K562 (cell line): ENCODE results near the gene CDKN2AIPNL. TPM values are rescaled to one million over a fixed set of nuclear protein-coding genes. Genes with fewer than 3 reads are reported as not detected.

Experiments used
- ATAC-seq: fragments of 200-7000 bp; cut with Tn5 transposase; 3 replicates; pipeline ENCODE4 v1.9.1; 2020; ENCODE audit warnings: moderate library complexity
- Bru-seq: library from RNA; stranded (reverse); fragments of 400-500 nt; gene quantifications from one replicate; lab custom pipeline; 2021; lab: Mats Ljungman, UMichigan
- BruChase-seq, 2 experiments: library from RNA; stranded (reverse); fragments of 400-500 nt; gene quantifications; one replicate each; lab custom pipeline; 2021; lab: Mats Ljungman, UMichigan
- BruUV-seq: library from RNA; stranded (reverse); fragments of 400-500 nt; replicated peaks from 2 replicates; lab custom pipeline; 2021; lab: Mats Ljungman, UMichigan
- CTCF ChIA-PET: fragments of 300-600 bp; formaldehyde crosslinking; extraction: SDS; loops from one replicate; lab custom pipeline; 2021; ENCODE audit warnings: low intra/inter-chr PET ratio; lab: Yijun Ruan, JAX
- POLR2A ChIA-PET: fragments of 300-600, 350-650 bp; sonication (Branson Sonifier 250); formaldehyde crosslinking; extraction: SDS; loops from one replicate; lab custom pipeline; 2021; ENCODE audit warnings: antibody characterized with exemption, inconsistent platforms; lab: Yijun Ruan, JAX
- DNase-seq, 4 experiments: peaks; one replicate each; pipeline versions ENCODE4 v3.0.0 to v3.0.0-alpha.2; 2011 to 2018; ENCODE audit warnings: low spot score in 3 of 4, mixed read lengths in 3 of 4; ENCODE audit errors: extremely low read depth in 1 of 4
- FAIRE-seq: peaks from 2 replicates; lab custom pipeline; 2011; peaks lifted over from hg19 to GRCh38; lab: Jason Lieb, UNC
- H2AFZ ChIP-seq: 2 replicates; pipeline ENCODE4 v1.6.0; 2011; ENCODE audit warnings: low read depth, low read length, control low read depth, inconsistent platforms
- H3K27ac ChIP-seq: fragments of 200-600 bp; 3 replicates; pipeline ENCODE4 v1.8.0; 2011; ENCODE audit warnings: low read depth, mild to moderate bottlenecking, control low read depth, inconsistent platforms, low read length, moderate library complexity, mixed read lengths; ENCODE audit errors: extremely low read depth
- H3K27me3 ChIP-seq, 2 experiments: fragments of 300-600 bp in 1 of 2; 2 replicates in 1 of 2; 3 replicates in 1 of 2; pipeline versions ENCODE4 v1.6.0 to v1.8.0; 2011; ENCODE audit warnings: inconsistent platforms in 2 of 2, low read length in 2 of 2, mild to moderate bottlenecking in 1 of 2, mixed read lengths in 1 of 2, moderate library complexity in 1 of 2; ENCODE audit not compliant: control insufficient read depth in 2 of 2, insufficient read depth in 2 of 2
- H3K36me3 ChIP-seq: fragments of 300-600 bp; 3 replicates; pipeline ENCODE4 v1.8.0; 2011; ENCODE audit warnings: mild to moderate bottlenecking, low read length, inconsistent platforms; ENCODE audit not compliant: control insufficient read depth, insufficient read depth
- H3K4me1 ChIP-seq, 2 experiments: fragments of 200-600 bp in 1 of 2; replicated peaks in 1 of 2; 2 replicates in 1 of 2; 3 replicates in 1 of 2; pipeline versions ENCODE4 v1.5.1 to v1.8.0; 2011; ENCODE audit warnings: inconsistent platforms in 2 of 2, low read length in 2 of 2, mild to moderate bottlenecking in 1 of 2, mixed read lengths in 1 of 2, moderate library complexity in 1 of 2; ENCODE audit not compliant: control insufficient read depth in 2 of 2, insufficient read depth in 2 of 2
- H3K4me2 ChIP-seq: 2 replicates; pipeline ENCODE4 v1.6.1; 2011; ENCODE audit warnings: low read length, control low read depth, inconsistent platforms, mixed read lengths; ENCODE audit not compliant: insufficient read depth
- H3K4me3 ChIP-seq: fragments of 200-600 bp; sonication (generic), shearing (Covaris generic); 2 replicates; pipeline ENCODE4 v1.5.1; 2016; ENCODE audit warnings: control low read depth, inconsistent platforms
- H3K79me2 ChIP-seq: fragments of 200-600 bp; 3 replicates; pipeline ENCODE4 v1.8.0; 2011; ENCODE audit warnings: low read length, inconsistent platforms; ENCODE audit not compliant: control insufficient read depth, insufficient read depth
- H3K9ac ChIP-seq, 2 experiments: 2 replicates each; pipeline versions ENCODE4 v1.6.0 to v1.6.1; 2011; ENCODE audit warnings: low read depth in 2 of 2, low read length in 2 of 2, control low read depth in 1 of 2, inconsistent platforms in 1 of 2, mild to moderate bottlenecking in 1 of 2, mixed read lengths in 1 of 2; ENCODE audit not compliant: insufficient read depth in 1 of 2
- H3K9me1 ChIP-seq: one replicate; pipeline ENCODE4 v1.6.0; 2011; ENCODE audit warnings: inconsistent platforms, mild to moderate bottlenecking, low read length, moderate library complexity; ENCODE audit not compliant: control insufficient read depth, insufficient read depth
- H3K9me3 ChIP-seq: replicated peaks from 2 replicates; pipeline ENCODE4 v1.5.1; 2011; ENCODE audit warnings: low read depth, low read length, inconsistent platforms; ENCODE audit not compliant: control insufficient read depth, insufficient read depth
- H4K20me1 ChIP-seq: replicated peaks from 2 replicates; pipeline ENCODE4 v1.6.1; 2011; ENCODE audit warnings: low read length, inconsistent platforms, mixed read lengths; ENCODE audit not compliant: control insufficient read depth, insufficient read depth
- DDX20 ChIP-seq: fragments of 450-650 bp; IDR thresholded peaks from 2 replicates; pipeline ENCODE4 v1.6.1; 2016; ENCODE audit warnings: missing genetic modification characterization, low read depth, mild to moderate bottlenecking, missing compliant biosample characterization, moderate library complexity
- EGR1 ChIP-seq: fragments of 450-650 bp; conservative IDR thresholded peaks from 2 replicates; pipeline ENCODE4 v1.6.1; 2017; ENCODE audit warnings: mild to moderate bottlenecking
- JUNB ChIP-seq: fragments of 450-650 bp; formaldehyde crosslinking; conservative IDR thresholded peaks from 2 replicates; pipeline ENCODE4 v1.4.0; 2020; ENCODE audit warnings: mild to moderate bottlenecking
- RBBP5 ChIP-seq: fragments of 200-600 bp; sonication (generic); IDR thresholded peaks from 2 replicates; pipeline ENCODE4 v1.6.1; 2012; ENCODE audit warnings: borderline replicate concordance, mild to moderate bottlenecking, low read length, control low read depth, inconsistent platforms; ENCODE audit not compliant: insufficient read depth, poor library complexity, severe bottlenecking
- ZNF316 ChIP-seq: fragments of 450-650 bp; IDR thresholded peaks from 2 replicates; pipeline ENCODE4 v1.6.1; 2016
- ZNF644 ChIP-seq: fragments of 200-800 bp; sonication (Bioruptor generic); IDR thresholded peaks from 2 replicates; pipeline ENCODE4 v1.6.1; 2016; ENCODE audit warnings: low read depth, missing genetic modification characterization, missing compliant biosample characterization
- WGBS: fragments of 100-300 bp; shearing (Covaris generic); methylation state at CpG from one replicate; pipeline ENCODE4 v1.1.6; 2016; ENCODE audit warnings: low coverage, mixed read lengths; ENCODE audit not compliant: insufficient coverage; ENCODE audit errors: missing lambda C conversion rate; 5-methylcytosine and 5-hydroxymethylcytosine counted together
- in situ Hi-C: fragments of 300-500 bp; cut with MboI; formaldehyde crosslinking; loops from 4 replicates; pipeline ENCODE4 v1.15.0; 2018; ENCODE audit warnings: inconsistent platforms, mixed read lengths
- intact Hi-C: fragments of 100-400 bp; cut with micrococcal nuclease; formaldehyde crosslinking; loops from 2 replicates; pipeline ENCODE4 v1.14.2; 2022
- long read RNA-seq, 3 experiments: library from polyadenylated mRNA in 2 of 3; library from RNA in 1 of 3; unstranded in 2 of 3; stranded (forward) in 1 of 3; transcript quantifications; one replicate each; pipeline ENCODE4 v2.0.0, GENCODE V29; 2019 to 2022
- polyA minus RNA-seq, 3 experiments: library from RNA; depleted of rRNA, polyadenylated mRNA; stranded (reverse); fragments of >200 nt; gene quantifications; 2 replicates each; pipeline ENCODE4 v1.2.3, GENCODE V29; 2011
- polyA plus RNA-seq, 8 experiments: library from polyadenylated mRNA; depleted of rRNA in 4 of 8; stranded (reverse) in 5 of 8; unstranded in 3 of 8; fragments of >200 nt; fragmentation: Nextera tagmentation in 2 of 8; fragmentation: Illumina TruSeq in 1 of 8; extraction: Ambion mirVana in 2 of 8; extraction: Trizol in 1 of 8; gene quantifications; 2 replicates each; pipeline versions ENCODE4 v1.2.1 to v1.2.3, GENCODE V29; 2011 to 2014; ENCODE audit warnings: inconsistent platforms in 1 of 8, missing spikeins in 1 of 8
- total RNA-seq, 7 experiments: library from RNA; depleted of rRNA in 6 of 7; stranded (reverse); fragments of >200 nt in 6 of 7; fragmentation: Illumina TruSeq in 2 of 7; extraction: Trizol in 2 of 7; gene quantifications; 2 replicates each; pipeline versions ENCODE4 v1.2.1 to v1.2.3, GENCODE V29; 2011 to 2021; ENCODE audit warnings: low replicate concordance in 1 of 7

The CDKN2AIPNL gene, protein sequence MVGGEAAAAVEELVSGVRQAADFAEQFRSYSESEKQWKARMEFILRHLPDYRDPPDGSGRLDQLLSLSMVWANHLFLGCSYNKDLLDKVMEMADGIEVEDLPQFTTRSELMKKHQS
- total RNA-seq (2011; cell fraction: chromatin; rRNA removed; ENCODE audit: low replicate concordance) = 12.4 and 12.8 TPM in 2 replicates
- 12.2 and 14.0 TPM in 2 replicates for total RNA-seq (2011; cell fraction: nucleolus; rRNA removed)
- 21.9 and 23.2 TPM in 2 replicates for total RNA-seq (2011; cell fraction: nucleoplasm; rRNA removed)
- total RNA-seq (2014; rRNA removed) (46.4 and 90.0 TPM in 2 replicates), total RNA-seq (2014; rRNA removed; fragmentation: Illumina TruSeq; extraction: Trizol) (40.7 and 45.5 TPM in 2 replicates), total RNA-seq (2015; rRNA removed; fragmentation: Illumina TruSeq; extraction: Trizol) (41.8 and 43.1 TPM in 2 replicates), total RNA-seq (2021) (40.0 and 42.1 TPM in 2 replicates), polyA plus RNA-seq (2011; rRNA removed) (29.6 and 44.3 TPM in 2 replicates), polyA plus RNA-seq (2014; fragmentation: Illumina TruSeq; extraction: Trizol) (39.2 and 42.2 TPM in 2 replicates), polyA plus RNA-seq (2014; fragmentation: Nextera tagmentation; extraction: Ambion mirVana) (10 to 100 TPM; 19.9 to 30.7 TPM), polyA plus RNA-seq (2014; rRNA removed) (46.9 and 55.4 TPM in 2 replicates), polyA minus RNA-seq (2011; rRNA and poly(A)+ RNA removed) (15.6 and 16.0 TPM in 2 replicates), Bru-seq, nascent RNA (percentile 85 among the genes with signal in this experiment), BruChase-seq, experiment 1, labeled RNA remaining after a 2-hour chase (percentile 71 among the genes with signal in this experiment), BruChase-seq, experiment 2, labeled RNA remaining after a 6-hour chase (percentile 71 among the genes with signal in this experiment)
- 22.1 and 37.0 TPM in 2 replicates for polyA plus RNA-seq (2011; cell fraction: cytosol; rRNA removed)
- 10.8 and 15.7 TPM in 2 replicates for polyA plus RNA-seq (2011; cell fraction: nucleus; rRNA removed)
- polyA plus RNA-seq (2012) = 33.3 and 57.5 TPM in 2 replicates
- polyA minus RNA-seq (2011; cell fraction: cytosol; rRNA and poly(A)+ RNA removed) = 12.5 and 12.6 TPM in 2 replicates
- 5.3 and 10.7 TPM in 2 replicates for polyA minus RNA-seq (2011; cell fraction: nucleus; rRNA and poly(A)+ RNA removed)
- long read RNA-seq, experiment 1, transcript CDKN2AIPNL-202 (3 exons, 1,223 nt) = major isoform, 120 of 132 reads
- long read RNA-seq, experiment 1, partial matches to known transcripts = 0 of 132 reads
- long read RNA-seq, experiment 1, other reads (novel, unspliced or antisense) = 12 of 132 reads
- long read RNA-seq, experiment 2, transcript CDKN2AIPNL-202 (3 exons, 1,223 nt) = major isoform, 29 of 54 reads
- long read RNA-seq, experiment 2, partial matches to known transcripts = 1 of 54 reads
- long read RNA-seq, experiment 2, other reads (novel, unspliced or antisense) = 24 of 54 reads
- long read RNA-seq, experiment 3, transcript CDKN2AIPNL-202 (3 exons, 1,223 nt) = major isoform, 34 of 42 reads
- long read RNA-seq, experiment 3, partial matches to known transcripts = 3 of 42 reads
- long read RNA-seq, experiment 3, other reads (novel, unspliced or antisense) = 5 of 42 reads

DNA sequence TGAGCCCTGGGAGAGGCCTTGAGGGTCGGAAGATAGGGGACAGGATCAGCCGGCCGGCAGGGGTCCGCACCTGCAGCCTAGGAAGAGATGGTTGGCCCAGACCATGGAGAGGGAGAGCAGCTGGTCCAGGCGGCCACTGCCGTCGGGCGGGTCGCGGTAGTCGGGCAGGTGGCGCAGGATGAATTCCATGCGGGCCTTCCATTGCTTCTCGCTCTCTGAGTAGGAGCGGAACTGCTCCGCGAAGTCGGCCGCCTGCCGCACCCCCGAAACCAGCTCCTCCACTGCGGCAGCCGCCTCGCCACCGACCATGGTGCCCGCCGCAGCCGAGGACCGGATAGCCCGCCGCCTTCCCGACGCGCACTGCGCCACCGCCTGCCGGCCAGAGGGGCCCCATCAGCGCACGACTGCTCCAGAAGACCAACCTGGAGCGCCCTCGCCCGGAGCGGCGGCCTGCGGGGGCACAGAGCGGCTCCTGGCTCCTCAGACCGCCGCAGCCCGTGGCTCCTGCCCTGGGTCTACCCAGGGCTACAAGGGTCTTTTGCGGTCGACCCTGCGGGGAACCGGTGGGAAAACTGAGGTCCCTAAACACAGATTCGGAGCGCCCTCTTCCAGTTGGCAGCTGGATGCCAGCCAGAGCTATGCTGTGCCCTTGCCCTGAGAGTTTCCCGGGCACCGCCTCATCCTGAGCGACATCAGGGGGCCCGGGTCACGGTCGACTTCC is at the start of gene CDKN2AIPNL:
Gene CDKN2AIPNL, minus strand, starts transcription at position 336 of the 721 bp plus-strand sequence. Its CDS starts 27 bp downstream, at position 309.
- Histone ChIP-seq H3K4me3 (peak within 1 kb of the TSS; percentile 84), H3K4me1 (peaks cover 18 to 25% of the 10 kb centered on the region in 2 experiments), H3K79me2 (peaks cover 28% of the 10 kb centered on the region), H2AFZ (peak within 1 kb of the TSS; percentile 98), H3K27ac (peak within 1 kb of the TSS; percentile 73), H3K27me3 (no peaks in the 10 kb centered on the region), H3K36me3 (peaks cover 20% of the 10 kb centered on the region; the same call in 2 of the 3 replicates), H3K9ac (peak within 1 kb of the TSS; percentile 77 to 98), H3K9me1 (no peaks in the 10 kb centered on the region), H4K20me1 (no peaks in the 10 kb centered on the region), H3K4me2 (peak within 1 kb of the TSS; percentile 87), H3K9me3 (no peaks in the 10 kb centered on the region)
- POLR2A ChIA-PET = interaction anchor here (1.0 to 2.2 kb wide), 8 partner anchors 11 to 114 kb away, joined by 3 to 18 read pairs (median 4); partner anchors contain the start of gene JADE2
- intact Hi-C loops (loop anchor here (2.0 to 5.0 kb wide), 4 partner anchors 56 to 166 kb away; no protein-coding TSS in a partner anchor), in situ Hi-C loops (loop anchor here (5.0 kb wide), 1 partner anchor 101 kb away; no protein-coding TSS in a partner anchor)
- peak; percentile 63 for FAIRE-seq
- 1% methylated on average over 39 of the region's 61 CpGs for WGBS
- no TSS peak for BruUV-seq
- CTCF ChIA-PET = interaction anchor here (1.6 kb wide), 2 partner anchors 101 to 115 kb away, joined by 3 to 5 read pairs; no protein-coding TSS in a partner anchor
- peak; percentile 99 for ATAC-seq
- DNase-seq = peak; percentile 89 to 92 (median 91)
- TF ChIP-seq EGR1 (peak; percentile 70), ZNF316 (0 out of 2 replicates have a peak, but pooled peaks have one; percentile 11), JUNB (no peak), RBBP5 (peak; percentile 94), DDX20 (tag) (no peak), ZNF644 (0 out of 2 replicates have a peak, but pooled peaks have one; percentile 30)
